B cell (primary cell): ENCODE results near the gene H6PD. TPM values are rescaled to one million over a fixed set of nuclear protein-coding genes. Genes with fewer than 3 reads are reported as not detected.

Experiments used
- ATAC-seq: fragments of 200-7000 bp; cut with Tn5 transposase; one replicate; pipeline ENCODE4 v1.10.0; 2021; ENCODE audit warnings: low read depth, mild to moderate bottlenecking, moderate number of reproducible peaks, moderate library complexity
- CTCF ChIA-PET: fragments of 350-600 bp; sonication (Branson Sonifier 250); formaldehyde crosslinking; loops from one replicate; lab custom pipeline; 2021; ENCODE audit warnings: antibody characterized with exemption, inconsistent platforms; lab: Charles Lee
- POLR2A ChIA-PET: fragments of 350-600 bp; sonication (Branson Sonifier 250); formaldehyde crosslinking; loops from one replicate; lab custom pipeline; 2021; ENCODE audit warnings: antibody characterized with exemption; lab: Charles Lee
- DNase-seq: peaks from one replicate; pipeline ENCODE4 v3.0.0; 2013
- H2AFZ ChIP-seq: 2 replicates; pipeline ENCODE4 v1.6.1; 2012; ENCODE audit warnings: mild to moderate bottlenecking, low read depth, low read length; ENCODE audit not compliant: insufficient read depth, poor library complexity, severe bottlenecking
- H3K27ac ChIP-seq, 2 donors: 1 replicate in 1 of 2; 2 replicates in 1 of 2; pipeline ENCODE4 v1.5.1; 2012 to 2013; ENCODE audit warnings: low read length in 2 of 2, mild to moderate bottlenecking in 2 of 2, moderate library complexity in 1 of 2
- H3K27me3 ChIP-seq, 4 experiments: fragments of 200-600 bp in 1 of 4; sonication (generic) in 1 of 4; replicated peaks in 1 of 4; 1 replicate in 2 of 4; 2 replicates in 2 of 4; pipeline versions ENCODE4 v1.6.1 to v1.7.0; 2013 to 2016; ENCODE audit warnings: low read length in 3 of 4, mild to moderate bottlenecking in 2 of 4, mixed read lengths in 1 of 4, moderate library complexity in 1 of 4; ENCODE audit not compliant: insufficient read depth in 4 of 4, control insufficient read depth in 3 of 4; ENCODE audit errors: control extremely low read depth in 1 of 4
- H3K36me3 ChIP-seq, 2 experiments: replicated peaks in 1 of 2; 1 replicate in 1 of 2; 2 replicates in 1 of 2; pipeline versions ENCODE4 v1.6.1 to v1.7.1; 2013; ENCODE audit warnings: low read length in 1 of 2; ENCODE audit not compliant: insufficient read depth in 2 of 2, control insufficient read depth in 1 of 2; ENCODE audit errors: control extremely low read depth in 1 of 2, extremely low read depth in 1 of 2
- H3K4me1 ChIP-seq, 2 donors: fragments of 200-600 bp in 1 of 2; sonication (generic) in 1 of 2; 1 replicate in 1 of 2; 2 replicates in 1 of 2; pipeline versions ENCODE4 v1.5.1 to v1.6.1; 2013 to 2017; ENCODE audit warnings: low read length in 2 of 2; ENCODE audit not compliant: control insufficient read depth in 2 of 2, insufficient read depth in 2 of 2
- H3K4me2 ChIP-seq: replicated peaks from 2 replicates; pipeline ENCODE3; 2012; ENCODE audit warnings: mild to moderate bottlenecking, low read depth, low read length; ENCODE audit not compliant: poor library complexity, severe bottlenecking
- H3K4me3 ChIP-seq, 5 experiments: fragments of 200-600 bp in 1 of 5; sonication (generic) in 1 of 5; 1 replicate in 3 of 5; 2 replicates in 2 of 5; pipeline versions ENCODE4 v1.5.1 to v1.7.0; 2011 to 2016; ENCODE audit warnings: low read length in 4 of 5, mild to moderate bottlenecking in 4 of 5, low read depth in 2 of 5, control low read depth in 1 of 5, moderate library complexity in 1 of 5; ENCODE audit not compliant: insufficient read depth in 1 of 5; ENCODE audit errors: control extremely low read depth in 1 of 5, extremely low read depth in 1 of 5
- H3K79me2 ChIP-seq: fragments of 200-600 bp; sonication (generic); one replicate; pipeline ENCODE4 v1.6.0; 2016; ENCODE audit warnings: low read length; ENCODE audit not compliant: control insufficient read depth, insufficient read depth
- H3K9ac ChIP-seq: fragments of 200-600 bp; sonication (generic); 2 replicates; pipeline ENCODE4 v1.6.1; 2017; ENCODE audit warnings: mild to moderate bottlenecking, low read length, moderate library complexity
- H3K9me3 ChIP-seq, 3 donors: one replicate each; pipeline versions ENCODE4 v1.6.1 to v1.7.1; 2013; ENCODE audit warnings: low read length in 2 of 3; ENCODE audit not compliant: control insufficient read depth in 2 of 3, insufficient read depth in 1 of 3; ENCODE audit errors: control extremely low read depth in 1 of 3
- H4K20me1 ChIP-seq: 2 replicates; pipeline ENCODE4 v1.6.0; 2012; ENCODE audit warnings: mild to moderate bottlenecking, low read length; ENCODE audit not compliant: insufficient read depth, control insufficient read depth, poor library complexity, severe bottlenecking
- H3K27ac Mint-ChIP-seq: one replicate; pipeline ENCODE4 v1.8.0; 2021; ENCODE audit warnings: mixed read lengths
- H3K27me3 Mint-ChIP-seq: one replicate; pipeline ENCODE4 v1.8.0; 2021; ENCODE audit warnings: mixed read lengths
- H3K4me1 Mint-ChIP-seq: one replicate; pipeline ENCODE4 v1.8.0; 2021; ENCODE audit warnings: mixed read lengths
- H3K4me3 Mint-ChIP-seq: one replicate; pipeline ENCODE4 v1.8.0; 2021; ENCODE audit warnings: mixed read lengths
- H3K9me3 Mint-ChIP-seq: one replicate; pipeline ENCODE4 v1.8.0; 2022; ENCODE audit warnings: mixed read lengths; ENCODE audit not compliant: insufficient read depth
- EZH2 ChIP-seq: IDR thresholded peaks from 2 replicates; pipeline ENCODE4 v1.6.1; 2012; ENCODE audit warnings: borderline replicate concordance, low read depth, mild to moderate bottlenecking, moderate library complexity, low read length; ENCODE audit not compliant: insufficient read depth, poor library complexity, severe bottlenecking
- WGBS: methylation state at CpG from one replicate; pipeline ENCODE4 v1.1.5; 2013; ENCODE audit warnings: missing lambda C conversion rate; ENCODE audit not compliant: insufficient coverage; 5-methylcytosine and 5-hydroxymethylcytosine counted together
- intact Hi-C: fragments of 100-400 bp; cut with micrococcal nuclease; formaldehyde crosslinking; loops from one replicate; pipeline ENCODE4 v1.10.0; 2022
- polyA plus RNA-seq: library from polyadenylated mRNA; depleted of rRNA; stranded (reverse); fragments of >200 nt; gene quantifications from 2 replicates; pipeline ENCODE4 v1.2.3, GENCODE V29; 2012
- total RNA-seq, 2 donors: library from RNA; stranded (reverse); fragments of 120-200 nt in 1 of 2; gene quantifications; 1 replicate in 1 of 2; 2 replicates in 1 of 2; pipeline versions ENCODE4 v1.2.3 to v1.2.4, GENCODE V29; 2013 to 2022
- TF ChIP-seq, protein P1 (sequence below): fragments of 200-600 bp; IDR thresholded peaks from one replicate; pipeline ENCODE4 v1.8.0; 2022; ENCODE audit warnings: antibody characterized with exemption, mild to moderate bottlenecking

Gene H6PD
- total and polyA plus RNA-seq, 2 donors (not counting 1 experiment from before 2014, with no cell fraction given) = 11.3 to 30.2 TPM

DNA sequence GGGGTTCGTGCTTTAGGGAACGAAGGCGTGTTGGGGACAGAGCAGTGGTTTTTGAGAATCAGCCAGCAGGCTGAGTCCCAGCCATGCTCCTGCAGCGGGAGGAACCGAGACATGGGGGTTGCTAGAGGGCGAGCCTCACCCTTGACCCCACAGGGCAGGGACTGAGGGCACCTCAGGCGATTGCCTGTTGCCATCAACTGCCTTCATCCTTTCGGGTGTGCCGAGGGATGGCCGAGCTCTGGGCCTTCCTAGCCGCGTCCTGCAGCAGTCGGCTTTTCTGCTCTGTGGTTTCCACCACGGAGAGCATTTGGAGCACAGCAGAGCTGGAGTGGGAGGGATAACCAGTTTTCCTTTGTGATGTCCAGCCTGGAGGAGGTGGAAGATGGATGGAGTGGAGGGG, 71.4 kb downstream of the H6PD start:
- Histone ChIP-seq H4K20me1 (no peaks in the 10 kb centered on the region), H3K27me3 (no peaks in the 10 kb centered on the region), H3K27ac (no peak overlapping the region), H3K4me2 (no peak overlapping the region), H3K4me3 (no peak overlapping the region), H3K4me1 (peaks cover 15 to 24% of the 10 kb centered on the region in 2 donors), H3K79me2 (peaks cover 84% of the 10 kb centered on the region), H3K9me3 (no peaks in the 10 kb centered on the region), H3K9ac (no peak overlapping the region), H2AFZ (no peak overlapping the region), H3K36me3 (no peaks in the 10 kb centered on the region)
- TF ChIP-seq, protein P1, sequence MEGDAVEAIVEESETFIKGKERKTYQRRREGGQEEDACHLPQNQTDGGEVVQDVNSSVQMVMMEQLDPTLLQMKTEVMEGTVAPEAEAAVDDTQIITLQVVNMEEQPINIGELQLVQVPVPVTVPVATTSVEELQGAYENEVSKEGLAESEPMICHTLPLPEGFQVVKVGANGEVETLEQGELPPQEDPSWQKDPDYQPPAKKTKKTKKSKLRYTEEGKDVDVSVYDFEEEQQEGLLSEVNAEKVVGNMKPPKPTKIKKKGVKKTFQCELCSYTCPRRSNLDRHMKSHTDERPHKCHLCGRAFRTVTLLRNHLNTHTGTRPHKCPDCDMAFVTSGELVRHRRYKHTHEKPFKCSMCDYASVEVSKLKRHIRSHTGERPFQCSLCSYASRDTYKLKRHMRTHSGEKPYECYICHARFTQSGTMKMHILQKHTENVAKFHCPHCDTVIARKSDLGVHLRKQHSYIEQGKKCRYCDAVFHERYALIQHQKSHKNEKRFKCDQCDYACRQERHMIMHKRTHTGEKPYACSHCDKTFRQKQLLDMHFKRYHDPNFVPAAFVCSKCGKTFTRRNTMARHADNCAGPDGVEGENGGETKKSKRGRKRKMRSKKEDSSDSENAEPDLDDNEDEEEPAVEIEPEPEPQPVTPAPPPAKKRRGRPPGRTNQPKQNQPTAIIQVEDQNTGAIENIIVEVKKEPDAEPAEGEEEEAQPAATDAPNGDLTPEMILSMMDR = no peak
- no peak for TF ChIP-seq EZH2
- Mint-ChIP-seq H3K4me3 (no peak overlapping the region), H3K27me3 (no peaks in the 10 kb centered on the region), H3K4me1 (peaks cover 38% of the 10 kb centered on the region), H3K9me3 (no peaks in the 10 kb centered on the region), H3K27ac (no peak overlapping the region)
- ATAC-seq (no peak), DNase-seq (no peak)
- 94% methylated on average over 14 of the region's 14 CpGs for WGBS
- ChIA-PET CTCF (no interaction called here), POLR2A (no interaction called here)
- intact Hi-C loops = no loop called here

DNA sequence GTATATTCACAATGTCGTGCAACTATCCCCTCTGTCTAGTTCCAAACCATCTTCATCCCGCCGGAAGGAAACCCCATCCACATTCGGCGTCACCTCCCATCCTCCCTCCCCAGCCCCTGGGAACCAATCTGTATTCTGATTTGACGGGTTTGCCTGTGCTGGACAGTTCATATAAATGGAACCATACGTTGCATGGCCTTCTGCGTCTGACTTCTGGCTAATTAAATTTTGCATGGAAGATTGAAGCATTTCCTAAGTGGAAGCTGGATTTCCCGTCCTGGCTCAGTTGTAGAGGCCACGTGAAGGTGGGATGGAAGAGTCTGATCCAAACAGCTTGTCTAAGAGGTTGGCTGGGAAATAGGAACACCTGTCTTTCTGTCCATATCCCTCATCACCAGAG, 72.7 kb downstream of the H6PD start:
- Histone ChIP-seq H3K36me3 (no peaks in the 10 kb centered on the region), H3K4me1 (peaks cover 10 to 20% of the 10 kb centered on the region in 2 donors), H3K9me3 (no peaks in the 10 kb centered on the region), H3K9ac (no peak overlapping the region), H3K27ac (no peak overlapping the region), H3K27me3 (no peaks in the 10 kb centered on the region), H3K4me2 (no peak overlapping the region), H4K20me1 (no peaks in the 10 kb centered on the region), H3K4me3 (no peak overlapping the region), H3K79me2 (peaks cover 74% of the 10 kb centered on the region), H2AFZ (no peak overlapping the region)
- no peak for DNase-seq
- no peak overlapping the region for H3K27ac Mint-ChIP-seq
- H3K27me3 Mint-ChIP-seq = no peaks in the 10 kb centered on the region
- POLR2A ChIA-PET = no interaction called here
- peaks cover 32% of the 10 kb centered on the region for H3K4me1 Mint-ChIP-seq
- no peaks in the 10 kb centered on the region for H3K9me3 Mint-ChIP-seq
- 94% methylated on average over 6 of the region's 10 CpGs for WGBS
- no peak for TF ChIP-seq EZH2
- TF ChIP-seq, protein P1 = no peak
- CTCF ChIA-PET = interaction anchor here (1.1 kb wide), 1 partner anchor 148 kb away, joined by 3 read pairs; no protein-coding TSS in a partner anchor
- no peak overlapping the region for H3K4me3 Mint-ChIP-seq
- ATAC-seq = no peak
- intact Hi-C loops = no loop called here
